RWPE2 (cell line): Measurements from ENCODE around the gene GPR37L1.

Experiments used
- ATAC-seq: fragments of 200-7000 bp; cut with Tn5 transposase; 3 replicates; pipeline ENCODE4 v1.9.1; 2021; ENCODE audit warnings: low read depth
- DNase-seq: peaks from one replicate; pipeline ENCODE4 v3.0.0-alpha.2; 2020; ENCODE audit warnings: low spot score
- H3K27ac ChIP-seq: fragments of 450-650 bp; 2 replicates; pipeline ENCODE4 v1.5.1; 2017; ENCODE audit warnings: mild to moderate bottlenecking; ENCODE audit not compliant: poor library complexity, severe bottlenecking
- H3K27me3 ChIP-seq: fragments of 250-450 bp; sonication (Bioruptor Pico); 2 replicates; pipeline ENCODE4 v1.5.1; 2021; ENCODE audit warnings: mild to moderate bottlenecking, moderate library complexity; ENCODE audit not compliant: insufficient read depth, poor library complexity, severe bottlenecking
- H3K36me3 ChIP-seq: fragments of 250-450 bp; sonication (Bioruptor Pico); 2 replicates; pipeline ENCODE4 v1.5.1; 2020; ENCODE audit warnings: low read depth, mild to moderate bottlenecking, moderate library complexity
- H3K4me1 ChIP-seq: fragments of 250-450 bp; sonication (Bioruptor Pico); 2 replicates; pipeline ENCODE4 v1.5.1; 2021; ENCODE audit warnings: mild to moderate bottlenecking, moderate library complexity; ENCODE audit not compliant: insufficient read depth, poor library complexity, severe bottlenecking
- H3K4me3 ChIP-seq: fragments of 250-450 bp; sonication (Bioruptor Pico); 2 replicates; pipeline ENCODE4 v1.5.1; 2021; ENCODE audit warnings: mild to moderate bottlenecking, moderate library complexity; ENCODE audit not compliant: severe bottlenecking
- H3K9me3 ChIP-seq: fragments of 250-450 bp; sonication (Bioruptor Pico); 2 replicates; pipeline ENCODE4 v1.5.1; 2021; ENCODE audit warnings: mild to moderate bottlenecking, moderate library complexity; ENCODE audit not compliant: severe bottlenecking
- CTCF ChIP-seq: fragments of 450-650 bp; IDR thresholded peaks from one replicate; pipeline ENCODE4 v1.5.1; 2017; ENCODE audit warnings: mild to moderate bottlenecking, moderate library complexity; ENCODE audit not compliant: poor library complexity, severe bottlenecking

GPR37L1 gene

DNA sequence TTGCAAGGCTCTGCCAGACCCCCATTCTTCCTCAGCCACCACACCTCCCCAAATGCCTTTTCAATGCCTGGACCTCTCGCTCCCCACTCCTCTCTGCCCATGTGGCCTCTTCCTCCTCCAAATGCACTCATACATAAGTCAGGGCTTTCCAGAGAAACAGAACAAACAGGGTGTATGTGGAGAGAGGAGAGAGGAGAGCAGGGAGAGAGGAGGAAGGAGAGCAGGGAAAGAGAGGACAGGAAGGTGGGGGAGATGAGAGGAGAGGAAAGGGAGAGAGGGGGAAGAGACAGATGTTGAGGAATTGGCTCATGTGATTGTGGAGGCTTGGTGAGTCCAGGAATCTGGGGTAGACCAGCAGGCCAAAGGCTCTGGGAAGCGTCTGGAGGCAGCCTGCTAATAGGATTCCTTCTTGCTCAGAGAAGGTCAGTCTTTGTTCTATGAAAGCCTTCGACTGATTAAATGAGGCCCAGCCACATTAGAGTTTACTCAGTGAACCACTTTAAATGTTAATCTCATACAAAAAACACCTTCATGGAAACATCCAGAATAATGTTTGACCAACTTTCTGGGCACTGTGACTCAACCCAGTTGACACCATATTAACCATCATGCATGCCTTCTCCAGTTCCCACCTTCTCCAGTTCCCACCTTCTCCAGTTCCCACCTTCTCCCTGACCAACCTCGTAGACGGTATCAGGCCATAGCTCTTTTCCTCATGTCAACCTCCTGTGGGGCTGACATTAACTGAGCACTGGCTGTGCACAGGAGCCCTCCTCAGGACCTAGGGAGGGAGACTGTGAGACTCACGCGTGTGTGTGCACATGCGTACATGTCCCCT lies 59.5 kb downstream of the GPR37L1 start:
- DNase-seq (no peak), ATAC-seq (no peak)
- H3K36me3 ChIP-seq: no peaks in the 10 kb centered on the region

More for the DNA sequence above, 59.5 kb downstream of the GPR37L1 start:
- no peak for TF ChIP-seq CTCF
- Histone ChIP-seq H3K4me1 (no peaks in the 10 kb centered on the region), H3K9me3 (no peaks in the 10 kb centered on the region), H3K27ac (no peak overlapping the region), H3K4me3 (no peak overlapping the region), H3K27me3 (no peaks in the 10 kb centered on the region)
